AG09319 (cell line): ENCODE data around the gene MPO.

Experiments
- DNase-seq: peaks from one replicate; pipeline ENCODE4 v3.0.0-alpha.2; 2010; ENCODE audit warnings: low read depth; ENCODE audit errors: extremely low read depth
- CTCF ChIP-seq: IDR thresholded peaks from 2 replicates; pipeline ENCODE4 v1.5.1; 2011; ENCODE audit warnings: low read depth, mild to moderate bottlenecking, inconsistent platforms, low read length, moderate library complexity

Gene MPO

DNA sequence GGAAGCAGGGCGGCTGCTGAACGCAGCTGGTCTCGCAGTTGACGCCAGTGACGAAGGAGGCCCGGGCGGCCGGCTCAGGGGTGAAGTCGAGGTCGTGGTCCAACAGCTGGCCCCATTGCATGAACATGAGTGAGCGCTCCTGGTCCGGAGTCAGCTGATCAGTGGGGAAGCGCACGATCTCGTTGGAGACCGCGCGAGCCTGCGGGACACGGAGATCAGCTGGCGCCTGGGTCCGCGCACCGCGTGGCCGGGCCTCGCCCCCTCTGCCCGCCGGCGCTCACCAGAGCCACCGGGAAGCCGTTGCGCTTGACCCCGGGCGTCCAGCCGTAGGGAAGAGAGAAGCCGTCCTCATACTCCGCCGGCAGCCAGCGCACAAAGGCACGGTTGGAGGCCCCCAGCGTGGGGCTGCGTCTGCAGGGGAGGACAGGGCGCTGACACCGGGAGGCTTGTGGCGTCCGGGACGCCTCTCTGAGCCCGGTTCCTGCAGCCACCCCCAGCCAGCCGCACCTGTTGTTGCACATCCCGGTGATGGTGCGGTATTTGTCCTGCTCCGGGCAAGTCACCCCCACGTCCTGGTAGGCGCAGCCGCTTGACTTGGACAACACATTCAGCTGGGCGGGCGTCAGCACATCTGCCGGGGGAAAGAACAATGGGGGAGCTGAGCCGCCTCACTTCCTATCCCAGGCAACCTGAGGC, 1.6 kb downstream of the MPO start:
- no peak for DNase-seq
- no peak for TF ChIP-seq CTCF

DNA sequence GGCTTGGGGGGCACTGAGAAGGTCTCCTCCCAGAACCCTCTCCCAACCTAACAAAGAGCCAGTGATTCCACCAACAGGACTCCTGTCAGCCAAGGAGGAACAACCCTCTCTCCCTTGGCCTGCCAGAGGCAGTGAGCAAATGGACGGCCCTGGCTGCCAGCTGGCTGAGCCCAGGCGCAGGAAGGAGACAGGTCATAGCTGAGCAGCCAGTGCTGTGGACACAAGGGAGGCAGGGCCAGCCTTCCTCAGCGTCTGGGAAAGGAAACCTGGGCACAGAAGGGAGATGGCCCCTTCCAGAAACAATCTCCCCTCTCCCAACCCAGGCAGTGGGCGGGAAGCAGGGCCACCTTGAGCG, 2.1 kb downstream of the MPO start:
- DNase-seq, result no peak
- no peak for TF ChIP-seq CTCF

GRCh38 chr17:58277802-58278595, 2.7 kb downstream of the MPO start:
- DNase-seq, result no peak
- TF ChIP-seq CTCF, result no peak

DNA sequence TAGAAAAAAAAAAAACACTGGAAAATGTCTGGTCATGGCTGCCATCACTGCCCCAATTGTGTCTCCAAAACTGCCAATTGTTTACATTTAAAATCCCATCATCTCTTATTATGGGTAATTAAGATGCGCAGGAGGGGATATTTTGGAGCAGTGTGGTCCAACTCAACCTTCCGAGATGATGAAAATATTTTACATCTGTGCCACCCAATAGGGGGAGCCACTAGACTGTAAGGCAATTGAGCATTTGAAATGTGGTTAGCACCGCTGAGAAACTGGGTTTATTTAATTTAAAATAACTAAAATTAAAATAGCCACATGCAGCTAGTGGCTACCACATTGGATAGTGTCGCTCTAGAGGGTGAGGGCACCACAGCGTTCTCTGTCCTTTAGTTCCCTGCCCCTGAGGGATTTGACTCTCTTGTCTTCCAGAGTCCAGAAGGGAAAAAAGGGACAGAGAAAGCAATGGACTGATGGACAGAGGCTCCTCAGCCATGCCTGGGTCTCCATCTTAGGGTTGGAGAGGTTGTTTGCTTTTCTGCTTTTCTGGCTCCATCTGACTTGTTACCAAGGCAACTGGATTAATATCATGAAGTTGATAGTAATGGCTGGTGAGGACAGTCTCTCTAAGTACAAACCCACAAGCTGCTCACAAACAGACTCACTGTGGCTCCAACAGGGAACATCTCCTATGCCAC, 3.5 kb downstream of the MPO start:
- DNase-seq, result no peak
- peak; percentile 26 for TF ChIP-seq CTCF

DNA sequence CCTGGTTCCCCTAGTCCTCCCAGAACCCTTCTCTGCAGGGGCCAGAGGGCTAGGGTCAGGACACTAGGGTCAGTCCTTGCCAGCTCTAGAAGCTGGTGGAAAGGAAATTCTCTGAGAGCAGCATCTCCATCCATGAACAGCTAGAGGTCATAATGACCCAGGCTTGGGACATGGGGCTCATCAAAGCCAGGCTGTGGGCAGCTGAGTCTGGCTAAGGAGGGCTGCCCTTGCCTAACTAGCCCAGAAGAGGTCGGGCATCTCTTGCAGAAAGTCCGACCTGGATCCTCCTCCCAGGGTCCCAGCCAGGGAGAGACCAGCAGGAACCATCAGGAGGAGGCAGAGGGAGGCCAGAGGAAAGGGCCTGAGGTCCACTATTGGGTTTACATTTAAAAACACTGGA, 4.3 kb downstream of the MPO start:
- TF ChIP-seq CTCF, result no peak

DNA sequence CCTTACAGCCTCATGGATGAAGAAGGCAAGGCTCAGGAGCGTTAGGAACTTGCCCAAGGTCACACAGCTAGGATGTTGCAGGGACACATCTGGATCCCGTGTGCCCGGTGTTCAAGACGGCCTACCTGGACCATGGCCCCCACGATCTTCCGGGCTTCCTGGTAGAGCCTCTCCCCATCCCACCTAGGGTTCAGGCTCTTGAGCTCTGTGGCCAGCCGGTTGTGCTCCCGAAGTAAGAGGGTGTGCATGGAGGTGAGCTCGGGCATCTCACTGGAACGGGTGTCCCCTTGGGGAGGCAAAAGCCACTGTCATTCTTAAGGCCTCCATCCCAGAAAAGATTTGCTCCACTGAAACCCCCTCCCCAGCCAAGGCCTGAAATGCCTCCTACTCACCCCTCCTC, 5.3 kb downstream of the MPO start:
- no peak for TF ChIP-seq CTCF
- DNase-seq, result no peak

More for the DNA sequence above, 4.3 kb downstream of the MPO start:
- no peak for DNase-seq

DNA sequence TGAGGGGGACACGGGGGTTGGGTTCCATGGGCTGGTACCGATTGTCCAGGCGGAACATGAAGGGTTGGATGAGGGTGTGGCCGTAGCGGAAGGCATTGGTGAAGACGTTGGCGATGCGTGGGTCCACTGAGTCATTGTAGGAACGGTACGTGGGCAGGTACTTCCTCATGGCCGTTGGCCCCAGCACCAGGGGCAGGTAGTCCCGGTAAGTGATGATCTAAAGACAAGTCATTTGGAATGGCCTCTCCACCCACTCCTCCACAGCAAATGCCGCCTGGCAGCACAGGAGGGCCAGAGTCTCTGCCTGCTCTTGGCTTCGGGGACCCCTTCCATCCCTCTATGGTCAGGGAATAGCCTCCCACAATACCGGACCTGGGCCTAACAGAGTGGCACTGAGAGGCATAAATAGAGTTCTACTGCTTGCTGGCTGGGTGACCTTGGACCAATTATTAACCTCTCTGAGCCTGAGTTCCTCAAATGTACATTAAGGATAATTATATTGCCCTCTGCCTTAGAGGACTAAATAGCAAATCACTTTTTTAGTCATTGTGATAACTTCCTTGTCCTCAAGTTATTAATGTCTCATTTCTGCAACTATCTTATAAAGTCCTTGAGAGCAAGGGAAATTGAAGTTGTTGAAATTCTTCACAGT, 7.2 kb downstream of the MPO start:
- TF ChIP-seq CTCF, result no peak
- no peak for DNase-seq
